ENCODE data around the gene SNX13.

SNX13 gene, protein sequence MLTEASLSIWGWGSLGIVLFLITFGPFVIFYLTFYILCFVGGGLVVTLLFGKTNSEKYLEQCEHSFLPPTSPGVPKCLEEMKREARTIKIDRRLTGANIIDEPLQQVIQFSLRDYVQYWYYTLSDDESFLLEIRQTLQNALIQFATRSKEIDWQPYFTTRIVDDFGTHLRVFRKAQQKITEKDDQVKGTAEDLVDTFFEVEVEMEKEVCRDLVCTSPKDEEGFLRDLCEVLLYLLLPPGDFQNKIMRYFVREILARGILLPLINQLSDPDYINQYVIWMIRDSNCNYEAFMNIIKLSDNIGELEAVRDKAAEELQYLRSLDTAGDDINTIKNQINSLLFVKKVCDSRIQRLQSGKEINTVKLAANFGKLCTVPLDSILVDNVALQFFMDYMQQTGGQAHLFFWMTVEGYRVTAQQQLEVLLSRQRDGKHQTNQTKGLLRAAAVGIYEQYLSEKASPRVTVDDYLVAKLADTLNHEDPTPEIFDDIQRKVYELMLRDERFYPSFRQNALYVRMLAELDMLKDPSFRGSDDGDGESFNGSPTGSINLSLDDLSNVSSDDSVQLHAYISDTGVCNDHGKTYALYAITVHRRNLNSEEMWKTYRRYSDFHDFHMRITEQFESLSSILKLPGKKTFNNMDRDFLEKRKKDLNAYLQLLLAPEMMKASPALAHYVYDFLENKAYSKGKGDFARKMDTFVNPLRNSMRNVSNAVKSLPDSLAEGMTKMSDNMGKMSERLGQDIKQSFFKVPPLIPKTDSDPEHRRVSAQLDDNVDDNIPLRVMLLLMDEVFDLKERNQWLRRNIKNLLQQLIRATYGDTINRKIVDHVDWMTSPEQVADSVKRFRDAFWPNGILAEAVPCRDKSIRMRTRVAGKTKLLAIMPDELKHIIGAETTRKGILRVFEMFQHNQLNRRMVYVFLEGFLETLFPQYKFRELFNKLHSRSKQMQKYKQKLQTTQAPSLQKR

DNA sequence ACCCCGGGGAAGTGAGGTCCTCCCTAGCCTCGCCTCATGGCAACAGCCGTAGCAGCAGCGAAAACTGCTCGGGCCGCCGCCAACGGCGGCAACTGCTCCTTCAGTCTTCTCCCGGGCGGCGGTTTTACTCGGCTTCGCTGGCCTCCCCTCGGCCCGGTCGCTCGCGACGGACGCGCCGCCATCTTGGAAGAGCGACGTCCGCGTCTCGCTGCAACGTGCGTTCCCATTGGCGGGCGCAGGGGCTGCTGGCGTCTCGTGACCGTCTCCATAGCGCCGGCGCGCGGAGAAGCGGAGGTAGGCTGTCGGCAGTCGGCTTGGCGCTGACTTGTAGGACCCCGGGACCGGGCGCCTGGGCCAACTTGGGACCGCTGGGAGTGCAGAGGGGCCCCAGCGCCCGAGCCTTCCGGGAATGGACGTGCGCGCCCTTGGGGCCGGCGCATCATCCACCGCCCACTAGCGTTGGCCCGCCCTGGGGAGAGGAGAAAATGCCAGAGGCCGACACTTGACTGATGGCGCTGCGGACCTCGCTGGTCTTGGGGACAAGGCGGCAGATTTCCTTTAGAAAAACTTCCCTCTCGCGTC lies at the start of gene SNX13:
SNX13 (minus strand) TSS at position 193 of the 582 bp plus-strand sequence. CDS start 199 bp downstream, outside the sequence.
- peak; percentile 93 to 96 for DNase-seq

DNA sequence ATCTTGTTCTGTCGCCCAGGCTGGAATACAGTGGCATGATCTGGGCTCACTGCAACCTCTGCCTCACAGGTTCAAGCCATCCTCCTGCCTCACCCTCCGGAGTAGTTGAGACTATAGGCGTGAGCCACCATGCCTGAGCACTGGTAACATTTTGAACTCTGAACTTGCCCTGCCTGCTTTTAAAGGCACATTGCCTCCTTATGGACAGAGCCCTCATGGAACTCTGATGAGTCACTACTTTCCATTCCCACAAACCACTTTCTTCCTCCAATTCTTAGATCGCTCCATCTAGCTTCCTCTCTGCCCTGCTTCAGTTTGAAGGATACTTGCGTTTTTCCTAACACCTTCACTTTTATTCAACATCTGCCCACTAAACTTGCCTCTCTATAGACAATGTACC lies 49.3 kb upstream of the SNX13 start:
- DNase-seq, result no peak

DNA sequence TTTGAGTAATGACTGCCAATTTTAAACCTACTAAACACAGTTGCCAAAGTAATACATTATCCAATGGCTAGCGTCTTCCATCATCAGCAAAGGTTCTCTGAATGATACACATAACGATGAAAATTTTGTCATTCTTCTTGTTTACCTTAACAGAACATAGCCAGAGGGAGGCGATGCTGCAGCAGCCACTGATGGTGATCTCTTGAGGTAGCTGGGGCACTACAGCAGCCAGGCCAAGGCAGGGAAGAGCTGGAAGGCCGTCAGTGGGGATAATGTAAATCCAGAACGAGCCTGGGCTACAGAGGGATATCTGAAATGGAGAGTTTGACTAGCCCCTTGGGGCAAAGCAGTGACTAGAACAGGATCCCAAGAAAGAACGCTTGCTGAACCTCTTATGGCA lies 48.6 kb upstream of the SNX13 start:
- no peak for DNase-seq

DNA sequence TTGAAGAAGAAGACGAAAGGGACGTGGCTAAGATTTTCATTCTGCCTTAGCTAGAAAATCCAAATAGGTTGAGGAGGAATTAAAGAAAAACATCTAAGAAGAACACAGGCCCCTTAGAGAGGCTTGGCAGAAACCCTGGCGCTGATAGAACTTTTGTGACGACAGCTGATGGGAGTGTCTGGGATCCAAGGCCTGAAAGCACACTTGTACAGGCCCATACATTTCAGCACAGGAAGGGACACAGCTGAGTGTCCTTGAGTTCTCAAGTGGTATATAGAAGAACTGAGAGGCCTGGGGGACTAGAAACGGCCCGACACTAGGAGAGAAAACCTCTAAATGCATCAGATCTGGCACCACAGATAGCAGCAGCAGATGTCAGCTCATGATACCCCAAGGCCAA lies 47.8 kb upstream of the SNX13 start:
- DNase-seq, result no peak

DNA sequence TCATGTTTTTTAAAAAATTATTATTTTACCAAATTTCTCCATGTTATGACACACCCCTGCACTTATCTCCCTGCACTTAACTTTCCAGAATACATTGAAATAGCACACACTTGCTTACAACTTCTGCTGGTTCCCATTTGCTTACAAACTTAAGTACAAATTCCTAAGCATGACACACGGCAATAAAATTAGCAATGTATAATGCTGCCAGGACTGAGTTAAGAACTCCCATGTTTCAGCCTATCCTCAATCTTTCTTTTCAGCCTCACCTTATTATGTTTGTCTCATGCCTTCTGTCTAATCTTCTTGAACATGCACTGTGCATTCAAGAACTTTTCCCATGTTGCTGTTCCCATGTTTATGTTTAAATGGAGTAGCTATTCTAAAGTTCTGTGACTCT lies 46.6 kb upstream of the SNX13 start:
- no peak for DNase-seq

DNA sequence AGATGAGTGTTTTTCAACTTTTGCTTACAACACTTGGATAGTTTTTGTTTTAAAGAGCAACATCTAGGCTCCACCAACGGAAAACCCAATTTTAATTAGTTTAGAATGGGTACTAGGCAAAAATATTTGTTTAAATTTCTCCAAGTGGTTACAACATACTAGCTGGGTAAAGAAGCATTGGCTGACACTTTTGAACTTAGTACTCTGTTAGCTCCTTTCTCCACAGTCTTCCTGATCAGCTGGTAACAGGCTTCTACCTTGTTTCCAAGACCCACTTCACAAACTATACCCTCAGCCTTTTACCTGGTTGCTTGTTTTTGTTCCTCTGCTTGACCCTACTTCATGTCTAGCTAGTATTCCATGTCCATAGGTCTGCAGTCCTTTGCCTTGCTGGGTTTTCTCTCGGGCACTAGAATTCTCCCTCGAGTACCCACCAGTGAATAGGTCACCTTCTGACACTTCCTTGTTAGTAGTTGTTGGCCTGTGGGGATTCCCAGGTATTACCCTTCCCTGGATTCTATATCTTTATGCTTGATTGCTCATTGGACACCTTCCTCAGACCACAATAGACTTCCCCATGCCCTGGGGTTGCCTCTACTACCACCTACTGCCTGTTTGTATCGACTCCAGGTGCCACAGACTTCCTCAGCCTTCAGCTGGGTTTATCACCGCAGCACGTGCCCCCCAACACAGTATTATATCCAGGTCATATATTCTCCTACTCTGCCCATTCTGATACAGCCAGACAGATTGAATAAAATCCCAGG lies 45.4 kb upstream of the SNX13 start:
- DNase-seq, result no peak

DNA sequence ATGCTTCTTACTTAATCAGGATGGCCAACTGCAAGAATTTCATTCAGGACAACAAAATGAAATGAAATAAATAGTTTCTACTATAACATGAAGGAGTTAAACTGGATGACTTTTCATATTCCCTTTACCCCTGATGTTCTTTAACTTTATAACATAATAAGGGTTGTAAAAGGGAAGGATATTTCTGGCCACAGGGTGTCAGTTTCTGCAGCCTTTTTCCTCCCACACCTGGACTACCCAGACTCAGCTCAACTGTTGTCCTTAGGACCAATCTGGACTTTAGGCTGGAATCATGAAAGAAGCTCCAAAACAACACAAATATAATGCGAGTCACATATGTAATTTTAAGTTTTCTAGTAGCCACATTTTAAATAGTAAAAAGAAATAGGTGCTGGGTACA lies 44.0 kb upstream of the SNX13 start:
- DNase-seq, result no peak

DNA sequence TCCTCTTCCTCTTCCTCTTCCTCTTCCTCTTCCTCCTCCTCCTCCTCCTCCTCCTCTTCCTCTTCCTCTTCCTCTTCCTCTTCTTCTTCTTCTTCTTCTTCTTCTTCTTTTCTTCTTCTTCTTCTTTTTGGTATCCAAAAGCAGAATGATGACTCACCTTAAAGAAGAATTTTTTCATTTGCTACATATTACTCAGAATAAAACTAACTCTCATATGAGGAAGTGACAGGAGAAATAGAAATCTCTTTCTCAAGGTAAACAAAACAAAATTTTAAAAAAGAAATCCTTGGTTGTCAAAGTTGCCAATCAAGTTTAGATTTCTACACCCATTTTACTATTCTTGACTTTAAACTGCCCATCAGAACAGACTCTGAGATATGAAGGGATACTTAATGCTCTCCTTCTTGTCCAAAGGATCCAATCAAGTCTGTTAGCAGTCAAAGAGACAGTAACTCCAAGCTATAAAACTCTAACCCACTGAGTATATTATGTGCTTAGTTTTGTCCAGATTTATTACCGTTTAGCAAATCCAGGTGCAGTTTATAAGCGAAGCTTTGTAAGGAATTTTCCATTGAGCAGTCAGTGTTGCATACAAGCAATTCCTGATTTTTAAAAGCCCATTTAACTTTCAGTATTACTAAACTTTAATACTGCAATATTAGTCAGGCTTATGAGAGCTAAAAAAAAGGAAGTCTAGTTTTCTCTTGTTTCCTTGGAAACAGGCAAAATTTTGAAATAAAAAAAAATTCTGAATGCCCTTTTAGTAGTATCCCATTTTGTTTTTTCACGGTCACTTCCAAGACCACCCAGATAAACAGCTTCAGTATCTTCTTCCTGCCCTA lies 43.1 kb upstream of the SNX13 start:
- no peak for DNase-seq

DNA sequence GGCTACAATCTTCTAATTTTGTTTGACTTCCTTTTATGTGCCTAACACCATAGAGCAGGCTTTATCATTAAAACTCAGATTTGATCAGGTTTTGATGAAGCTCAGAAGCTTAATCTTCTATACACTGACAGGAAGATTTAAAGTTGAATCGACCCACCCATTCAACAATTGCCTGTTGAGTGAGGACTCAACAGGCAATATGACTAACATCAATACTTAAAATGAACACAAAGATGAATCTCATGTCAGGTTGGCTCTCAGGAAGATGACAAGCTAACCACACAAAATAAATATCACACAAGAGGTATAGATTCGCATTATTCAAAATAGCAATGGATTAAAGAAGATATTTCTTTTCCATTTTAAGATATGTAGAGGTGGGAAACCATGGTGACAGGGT lies 36.7 kb upstream of the SNX13 start:
- no peak for DNase-seq

DNA sequence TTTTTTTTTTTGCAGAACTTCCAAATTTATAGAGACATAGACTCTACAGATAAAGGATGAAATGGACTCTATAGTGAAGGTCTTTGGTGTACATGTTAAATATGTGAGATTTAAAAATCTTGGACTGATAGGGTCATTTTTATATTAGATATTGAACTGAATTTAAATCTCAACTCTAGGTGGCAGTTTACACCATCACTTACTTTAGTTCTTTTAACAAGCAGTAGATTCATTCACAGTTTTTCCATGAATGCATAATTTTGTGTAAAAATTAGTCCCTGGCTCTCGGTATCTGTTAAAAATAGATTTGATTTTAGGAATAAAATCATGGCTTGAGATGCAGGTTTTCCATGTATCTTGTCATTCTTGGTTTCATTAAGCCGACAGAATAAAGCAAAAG lies 31.1 kb upstream of the SNX13 start:
- DNase-seq, result no peak

DNA sequence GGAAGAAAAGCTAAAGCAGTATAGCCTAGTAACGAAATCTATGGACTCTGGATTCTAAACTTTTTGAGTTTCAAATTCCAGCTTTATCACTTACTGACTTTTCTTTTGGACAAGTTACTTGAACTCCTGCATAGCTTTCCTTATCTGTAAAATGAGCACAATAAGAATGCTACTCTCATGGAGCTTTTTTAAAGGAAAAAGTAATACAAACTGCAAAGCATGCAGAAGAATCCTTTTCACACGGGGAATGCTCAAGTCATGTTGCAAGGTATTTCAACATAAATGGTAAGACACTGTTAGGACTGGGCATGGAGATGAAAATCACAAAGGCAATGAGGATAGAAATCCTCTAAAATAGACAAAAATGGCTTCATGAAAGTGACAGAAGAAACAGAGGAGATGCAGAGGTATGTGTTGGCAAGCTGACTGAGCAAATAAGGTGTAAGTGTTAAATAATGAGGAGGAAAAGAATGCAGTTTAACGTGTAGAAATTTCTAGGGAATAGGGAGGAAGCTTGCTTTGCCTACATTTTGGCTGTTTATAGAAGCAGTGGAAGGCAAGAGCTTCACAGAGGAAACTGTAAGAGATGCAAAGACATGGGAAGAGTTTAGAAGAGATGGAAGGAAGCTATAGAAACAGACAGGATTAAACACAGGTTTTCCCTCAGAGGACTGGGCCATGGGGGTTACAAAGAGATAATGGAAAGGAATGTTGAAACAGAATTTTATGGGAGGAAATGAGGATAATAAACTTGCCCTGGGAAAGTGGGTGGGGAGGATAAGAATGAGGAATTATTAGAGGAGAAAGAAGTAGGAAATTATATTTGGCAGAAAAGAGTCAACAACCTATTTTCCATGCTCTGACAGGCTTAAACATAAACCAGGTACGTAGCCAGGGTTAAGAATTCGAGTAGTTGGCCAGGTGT lies 28.8 kb upstream of the SNX13 start:
- DNase-seq, result no peak

DNA sequence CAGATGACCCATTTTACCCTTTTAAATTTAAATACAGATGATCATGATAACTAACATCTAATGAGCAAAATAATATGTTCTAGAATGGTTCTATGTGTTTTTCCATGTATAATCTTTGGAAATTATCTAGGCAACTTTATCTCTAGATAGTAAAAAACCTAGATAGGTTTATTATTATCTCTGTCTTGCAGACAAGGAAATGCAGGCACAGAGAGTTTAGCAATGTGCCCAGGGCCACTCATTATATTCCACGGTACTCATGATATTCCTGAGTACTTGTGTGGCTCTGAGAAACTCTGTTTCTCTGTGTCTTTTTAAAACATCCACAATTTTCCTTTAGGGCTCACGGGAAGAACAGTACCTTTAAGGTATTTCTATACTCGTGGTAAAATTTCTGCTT lies 26.4 kb upstream of the SNX13 start:
- no peak for DNase-seq

DNA sequence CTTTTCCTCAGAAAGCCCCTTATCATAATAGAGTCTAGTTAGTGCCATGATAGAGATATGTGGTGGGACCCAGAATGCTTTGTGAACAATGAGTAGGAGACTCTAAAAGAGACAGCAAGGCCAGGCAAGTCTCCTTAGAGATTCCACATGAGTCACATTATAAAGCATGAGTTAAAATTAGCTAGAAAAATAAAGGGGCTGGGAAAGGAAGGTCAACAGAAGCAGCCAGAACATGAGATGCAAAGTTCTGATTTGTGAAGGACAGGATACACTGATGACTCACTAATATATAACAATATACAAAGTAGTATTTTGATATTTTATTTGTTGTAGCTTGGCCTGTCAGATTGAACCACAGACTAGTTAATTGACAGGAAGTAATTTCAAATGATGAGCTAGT lies 25.3 kb upstream of the SNX13 start:
- no peak for DNase-seq

DNA sequence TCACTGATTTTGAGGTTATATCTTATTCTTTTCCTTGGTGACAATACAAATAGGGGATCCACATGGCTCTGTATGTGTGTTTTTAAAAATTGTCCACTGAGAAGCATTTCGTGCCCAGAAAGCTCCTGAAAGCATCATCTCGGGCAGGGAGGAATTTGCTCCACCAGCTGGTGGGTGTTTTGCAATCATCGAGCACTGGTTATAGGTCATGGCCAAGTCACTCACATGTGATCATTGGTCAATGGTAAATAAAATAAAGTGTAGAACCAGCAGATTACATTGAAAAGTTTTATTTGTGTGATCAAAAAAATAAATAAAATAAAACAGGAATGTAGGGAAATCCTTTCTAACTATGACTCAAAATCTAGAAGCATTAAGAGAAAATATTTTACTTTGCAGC lies 23.0 kb upstream of the SNX13 start:
- no peak for DNase-seq

DNA sequence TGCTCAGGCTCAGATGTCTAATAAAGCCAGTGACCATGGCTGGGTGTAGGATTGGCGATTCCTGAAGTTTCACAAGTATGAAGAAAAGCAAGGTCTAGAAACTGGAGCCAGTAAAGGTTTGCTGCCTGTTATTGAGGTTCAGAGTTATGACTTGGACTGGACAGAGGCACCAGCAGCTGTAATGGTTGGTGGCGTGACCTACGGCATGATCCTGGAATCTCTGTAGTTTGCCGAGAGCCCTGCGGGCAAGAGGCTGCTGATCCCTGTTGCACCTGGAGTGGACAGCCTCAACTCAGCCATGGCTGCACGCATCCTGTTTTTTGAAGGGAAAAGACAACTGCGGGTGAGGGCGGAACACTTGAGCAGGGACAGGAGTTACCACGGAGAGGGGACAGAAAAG lies 22.4 kb upstream of the SNX13 start:
- no peak for DNase-seq

DNA sequence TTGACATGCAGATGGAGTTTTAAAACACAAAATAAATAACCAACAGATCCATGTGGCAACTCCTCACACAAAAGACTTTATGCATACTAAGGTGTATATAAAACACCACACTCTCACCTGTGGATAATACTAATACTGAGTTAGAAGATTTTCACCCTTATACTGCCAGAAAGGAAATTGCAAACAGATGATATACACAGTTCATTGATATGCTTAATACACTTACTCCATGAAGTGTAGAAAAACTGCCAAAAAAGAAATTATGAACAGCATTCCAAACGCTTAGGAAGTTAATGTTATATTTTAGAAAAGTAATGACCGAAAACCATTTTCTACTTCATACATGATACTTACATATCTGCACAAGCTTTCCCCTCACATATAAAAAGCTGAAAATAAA lies 17.6 kb upstream of the SNX13 start:
- no peak for DNase-seq

DNA sequence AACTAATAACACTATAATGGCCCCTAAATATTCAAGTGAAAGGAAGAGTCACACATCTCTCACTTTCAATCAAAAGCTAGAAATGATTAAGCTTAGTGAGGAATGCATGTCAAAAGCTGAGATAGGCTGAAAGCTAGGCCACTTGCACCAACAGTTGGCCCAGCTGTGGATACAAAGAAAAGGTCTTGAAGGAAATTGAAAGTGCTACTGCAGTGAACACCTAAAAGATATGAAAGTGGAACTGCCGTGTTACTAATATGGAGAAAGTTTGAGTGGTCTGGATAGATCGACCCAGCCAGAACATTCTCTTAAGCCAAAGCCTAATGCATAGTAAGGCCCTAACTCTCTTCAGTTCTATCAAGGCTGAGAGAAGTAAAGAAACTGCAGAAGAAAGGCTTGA lies 12.1 kb upstream of the SNX13 start:
- DNase-seq, result no peak

DNA sequence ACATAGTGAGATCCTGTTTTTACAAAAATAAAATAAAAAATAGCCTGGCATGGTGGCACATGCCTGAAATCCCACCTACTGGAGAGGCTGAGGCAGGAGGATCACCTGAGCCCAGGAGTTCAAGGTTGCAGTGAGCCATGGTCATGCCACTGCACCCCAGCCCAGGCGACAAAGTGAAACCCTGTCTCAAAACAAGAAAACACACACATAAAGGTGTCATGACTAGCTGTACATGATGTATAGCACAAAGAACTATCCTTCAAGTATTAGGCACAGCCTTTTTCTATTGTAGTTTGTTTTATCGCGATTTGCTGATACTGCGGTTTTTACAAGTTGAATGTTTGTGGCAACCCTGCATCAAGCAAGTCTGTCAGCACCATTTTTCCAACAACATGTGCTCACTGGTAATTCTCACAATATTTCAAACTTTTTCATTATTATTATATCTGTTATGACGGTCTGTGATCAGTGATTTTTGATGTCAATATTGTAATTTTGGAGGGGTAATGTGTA lies 11.5 kb upstream of the SNX13 start:
- no peak for DNase-seq

DNA sequence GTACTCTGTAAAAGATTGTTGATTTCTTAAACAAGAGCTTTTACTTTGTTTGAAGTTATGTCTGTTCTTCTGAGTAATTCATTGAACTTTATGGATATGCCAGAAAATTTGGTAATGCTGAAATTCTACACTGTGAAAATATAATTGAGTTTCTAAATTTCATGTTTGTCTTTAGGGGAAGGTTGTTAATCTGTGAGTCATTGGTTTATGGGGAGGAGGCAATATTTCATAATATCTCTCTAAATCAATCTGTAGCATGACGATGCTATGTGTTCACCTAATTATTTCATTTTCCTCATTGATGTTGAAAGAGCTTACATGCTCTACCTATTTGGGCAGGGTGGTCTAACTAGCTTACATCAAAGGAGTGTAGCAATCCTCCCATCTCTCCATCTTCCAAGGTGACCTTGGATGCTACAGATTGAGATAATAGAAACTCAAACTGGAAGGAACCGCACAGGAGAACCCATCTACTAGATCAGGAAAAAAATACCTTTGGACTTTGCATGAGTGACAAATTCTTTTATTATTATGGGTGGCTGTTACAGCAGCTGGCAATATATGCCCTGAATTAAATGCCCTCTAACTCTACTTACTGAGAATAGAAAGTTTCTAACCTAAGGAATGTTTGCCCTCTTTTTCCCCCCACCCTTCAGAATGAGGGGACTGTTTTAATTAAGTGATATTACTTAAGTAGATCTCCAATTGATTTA lies 8.4 kb upstream of the SNX13 start:
- no peak for DNase-seq

DNA sequence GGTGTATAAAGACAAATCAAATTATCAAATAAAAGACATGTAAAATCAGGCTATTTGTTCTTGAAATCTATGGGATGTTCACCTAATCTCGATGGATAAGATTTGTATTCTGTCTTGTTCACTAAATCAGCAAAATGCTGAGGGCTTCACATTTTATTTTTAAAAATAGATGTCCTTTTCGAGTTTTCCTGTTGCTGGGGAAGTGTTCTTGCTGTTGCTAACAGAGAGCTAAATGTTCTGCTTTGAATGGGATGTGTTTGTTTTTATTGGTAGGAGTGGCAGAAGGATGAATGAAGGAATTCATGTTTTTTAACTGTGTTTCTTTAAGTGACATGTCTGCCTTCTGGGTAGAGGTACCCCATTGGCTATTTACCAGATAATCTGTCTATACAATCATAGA lies 7.3 kb upstream of the SNX13 start:
- DNase-seq, result no peak

Data from NCI-H2081 (cell line).